H1 (cell line): ENCODE measurements around the gene RUBCN. TPM values are rescaled to one million over a fixed set of nuclear protein-coding genes. Genes with fewer than 3 reads are reported as not detected.
"Not testable (repeated sequence)": the region's sequence is repeated elsewhere in the genome, so short reads cannot be mapped to it uniquely, and the experiment has no call there.

Experiments used
- CTCF ChIA-PET: fragments of 300-600 bp; sonication (Branson Sonifier 250); formaldehyde crosslinking; loops from one replicate; lab custom pipeline; 2021; ENCODE audit not compliant: partially characterized antibody; lab: Charles Lee
- POLR2A ChIA-PET: fragments of 300-600 bp; sonication (Branson Sonifier 250); formaldehyde crosslinking; loops from one replicate; lab custom pipeline; 2021; ENCODE audit warnings: inconsistent platforms; ENCODE audit not compliant: partially characterized antibody; lab: Charles Lee
- DNase-seq, 2 experiments: peaks; one replicate each; pipeline versions ENCODE4 v3.0.0 to v3.0.0-alpha.2; 2010 to 2022; ENCODE audit warnings: low spot score in 2 of 2, low read depth in 1 of 2, mixed read lengths in 1 of 2
- FAIRE-seq: peaks from 2 replicates; lab custom pipeline; 2011; peaks lifted over from hg19 to GRCh38; lab: Jason Lieb, UNC
- H2AFZ ChIP-seq: 2 replicates; pipeline ENCODE4 v1.8.1; 2012; ENCODE audit warnings: low read length, inconsistent platforms
- H2AK5ac ChIP-seq: 2 replicates; pipeline ENCODE4 v1.6.1; 2013; ENCODE audit warnings: low read depth, low read length
- H2BK120ac ChIP-seq: replicated peaks from 2 replicates; pipeline ENCODE3; 2013; ENCODE audit warnings: low read depth, low read length, inconsistent platforms
- H2BK12ac ChIP-seq: 2 replicates; pipeline ENCODE4 v1.6.1; 2013; ENCODE audit warnings: low read depth, low read length
- H2BK15ac ChIP-seq: 2 replicates; pipeline ENCODE4 v1.6.1; 2013; ENCODE audit warnings: low read length
- H2BK20ac ChIP-seq: 2 replicates; pipeline ENCODE4 v1.6.1; 2013; ENCODE audit warnings: low read length
- H2BK5ac ChIP-seq: 2 replicates; pipeline ENCODE4 v1.6.1; 2013; ENCODE audit warnings: low read depth, low read length
- H3K14ac ChIP-seq: 2 replicates; pipeline ENCODE4 v1.6.1; 2013; ENCODE audit warnings: inconsistent platforms; ENCODE audit not compliant: insufficient read length
- H3K18ac ChIP-seq: 2 replicates; pipeline ENCODE4 v1.6.1; 2013; ENCODE audit warnings: low read length; ENCODE audit errors: extremely low read depth
- H3K23ac ChIP-seq: 2 replicates; pipeline ENCODE4 v1.6.1; 2013; ENCODE audit warnings: inconsistent platforms; ENCODE audit not compliant: insufficient read length
- H3K23me2 ChIP-seq: 2 replicates; pipeline ENCODE4 v1.6.1; 2013; ENCODE audit warnings: low read depth, low read length
- H3K27ac ChIP-seq: 2 replicates; pipeline ENCODE4 v1.6.1; 2011; ENCODE audit warnings: low read depth, low read length, inconsistent platforms
- H3K27me3 ChIP-seq, 4 experiments: replicated peaks in 1 of 4; 1 replicate in 1 of 4; 2 replicates in 3 of 4; pipeline versions ENCODE4 v1.6.1 to v1.8.1; 2011 to 2013; ENCODE audit warnings: low read length in 3 of 4, mild to moderate bottlenecking in 3 of 4, inconsistent platforms in 2 of 4, mixed read lengths in 2 of 4, moderate library complexity in 1 of 4; ENCODE audit not compliant: control insufficient read depth in 3 of 4, insufficient read depth in 3 of 4; ENCODE audit errors: extremely low read depth in 1 of 4
- H3K36me3 ChIP-seq, 4 experiments: 2 replicates each; pipeline versions ENCODE4 v1.6.1 to v1.8.1; 2011 to 2013; ENCODE audit warnings: mild to moderate bottlenecking in 4 of 4, low read length in 3 of 4, moderate library complexity in 2 of 4, control low read depth in 1 of 4, inconsistent platforms in 1 of 4; ENCODE audit not compliant: insufficient read depth in 4 of 4, control insufficient read depth in 2 of 4
- H3K4ac ChIP-seq: replicated peaks from 2 replicates; pipeline ENCODE3; 2013; ENCODE audit warnings: low read length, low read depth, mixed read lengths, inconsistent platforms; ENCODE audit not compliant: insufficient read length
- H3K4me1 ChIP-seq, 4 experiments: replicated peaks in 1 of 4; 1 replicate in 1 of 4; 2 replicates in 3 of 4; pipeline versions ENCODE4 v1.6.1 to v1.8.1; 2011 to 2013; ENCODE audit warnings: low read length in 3 of 4, inconsistent platforms in 2 of 4, mixed read lengths in 1 of 4; ENCODE audit not compliant: insufficient read depth in 4 of 4, control insufficient read depth in 3 of 4
- H3K4me2 ChIP-seq, 2 experiments: 2 replicates each; pipeline versions ENCODE4 v1.6.1 to v1.8.1; 2011 to 2013; ENCODE audit warnings: low read depth in 2 of 2, low read length in 2 of 2, control low read depth in 1 of 2, inconsistent platforms in 1 of 2, mild to moderate bottlenecking in 1 of 2; ENCODE audit not compliant: insufficient read depth in 1 of 2
- H3K4me3 ChIP-seq, 4 experiments: fragments of 200-600, 300-600 bp in 1 of 4; sonication (generic), shearing (Covaris generic), sonication (Bioruptor Twin) in 1 of 4; 2 replicates each; pipeline versions ENCODE4 v1.5.1 to v1.8.1; 2011 to 2016; ENCODE audit warnings: low read length in 4 of 4, low read depth in 3 of 4, control low read depth in 2 of 4, inconsistent platforms in 2 of 4, mild to moderate bottlenecking in 2 of 4, mixed read lengths in 1 of 4, moderate library complexity in 1 of 4; ENCODE audit not compliant: insufficient read depth in 2 of 4; ENCODE audit errors: extremely low read depth in 1 of 4
- H3K56ac ChIP-seq: replicated peaks from 2 replicates; pipeline ENCODE3; 2013; ENCODE audit warnings: low read depth, mild to moderate bottlenecking, mixed read lengths, low read length, inconsistent platforms; ENCODE audit not compliant: insufficient read length
- H3K79me1 ChIP-seq: 2 replicates; pipeline ENCODE4 v1.6.1; 2013; ENCODE audit warnings: low read depth, low read length, control low read depth
- H3K79me2 ChIP-seq, 2 experiments: 2 replicates each; pipeline versions ENCODE4 v1.6.1 to v1.8.1; 2012 to 2013; ENCODE audit warnings: low read length in 2 of 2, mild to moderate bottlenecking in 2 of 2, inconsistent platforms in 1 of 2; ENCODE audit not compliant: insufficient read depth in 2 of 2, control insufficient read depth in 1 of 2
- H3K9ac ChIP-seq, 4 experiments: replicated peaks in 1 of 4; 1 replicate in 1 of 4; 2 replicates in 3 of 4; pipeline versions ENCODE4 v1.6.1 to v1.8.1; 2011 to 2013; ENCODE audit warnings: low read depth in 3 of 4, low read length in 3 of 4, control low read depth in 2 of 4, mild to moderate bottlenecking in 2 of 4, moderate library complexity in 2 of 4, inconsistent platforms in 1 of 4; ENCODE audit errors: extremely low read depth in 1 of 4
- H3K9me3 ChIP-seq, 2 experiments: 2 replicates each; pipeline versions ENCODE4 v1.6.1 to v1.8.1; 2012 to 2013; ENCODE audit warnings: mild to moderate bottlenecking in 2 of 2, moderate library complexity in 2 of 2, control low read depth in 1 of 2, inconsistent platforms in 1 of 2, low read depth in 1 of 2, low read length in 1 of 2, mixed read lengths in 1 of 2; ENCODE audit not compliant: insufficient read depth in 2 of 2
- H4K20me1 ChIP-seq, 2 experiments: replicated peaks in 1 of 2; 2 replicates each; pipeline versions ENCODE3 to v1.8.1; 2011 to 2013; ENCODE audit warnings: inconsistent platforms in 2 of 2, low read length in 2 of 2, mild to moderate bottlenecking in 1 of 2; ENCODE audit not compliant: insufficient read depth in 2 of 2, control insufficient read depth in 1 of 2
- H4K5ac ChIP-seq: 2 replicates; pipeline ENCODE4 v1.6.1; 2013; ENCODE audit warnings: low read length, low read depth, mixed read lengths, inconsistent platforms; ENCODE audit not compliant: insufficient read length
- H4K8ac ChIP-seq: 2 replicates; pipeline ENCODE4 v1.8.0; 2013; ENCODE audit warnings: mild to moderate bottlenecking, moderate library complexity, low read length, inconsistent platforms; ENCODE audit not compliant: insufficient read depth; ENCODE audit errors: extremely low read depth
- H4K91ac ChIP-seq: replicated peaks from 2 replicates; pipeline ENCODE3; 2013; ENCODE audit warnings: low read length, mixed read lengths, inconsistent platforms; ENCODE audit not compliant: insufficient read length
- GTF2F1 ChIP-seq: IDR thresholded peaks from 2 replicates; pipeline ENCODE4 v1.6.1; 2012; ENCODE audit warnings: low read depth, low read length, improper control_type of control experiment, borderline replicate concordance
- SIRT6 ChIP-seq: IDR thresholded peaks from one replicate; pipeline ENCODE4 v1.7.1; 2012; ENCODE audit warnings: low read length, inconsistent platforms
- SRF ChIP-seq: IDR thresholded peaks from 2 replicates; pipeline ENCODE4 v1.6.1; 2011; ENCODE audit warnings: mild to moderate bottlenecking, low read depth, low read length, moderate library complexity
- WGBS, 2 experiments: shearing (Covaris generic) in 1 of 2; methylation state at CpG; one replicate each; pipeline versions ENCODE4 v1.1.6 to v1.1.7; 2013 to 2015; ENCODE audit warnings: low lambda C conversion rate in 2 of 2, mixed read lengths in 2 of 2, inconsistent platforms in 1 of 2, low coverage in 1 of 2, missing lambda C conversion rate in 1 of 2; ENCODE audit not compliant: insufficient replicate concordance in 2 of 2, insufficient coverage in 1 of 2, insufficient read length in 1 of 2; ENCODE audit errors: extremely low coverage in 1 of 2, missing lambda C conversion rate in 1 of 2; 5-methylcytosine and 5-hydroxymethylcytosine counted together
- polyA plus RNA-seq, 7 experiments: library from polyadenylated mRNA; depleted of rRNA in 3 of 7; stranded (reverse) in 5 of 7; unstranded in 2 of 7; fragments of >200 nt in 5 of 7; fragments of 200-250 nt in 2 of 7; gene quantifications; 1 replicate in 5 of 7; 2 replicates in 1 of 7; 4 replicates in 1 of 7; pipeline versions ENCODE4 v1.2.1 to v1.2.3, GENCODE V29; 2011 to 2013; ENCODE audit warnings: missing spikeins in 2 of 7, mixed read lengths in 2 of 7
- total RNA-seq: library from RNA; stranded (reverse); fragmentation: NEBNext Ultra II Directional; extraction: Animal tissue kit (Norgen Biotek cat#: 25700); gene quantifications from 2 replicates; pipeline ENCODE4 v1.2.1, GENCODE V29; 2021

RUBCN gene
- total and polyA plus RNA-seq, 2 of the 8 experiments (the other 6 are each of a cell fraction or from before 2014, with no cell fraction given): 9.3 to 21.9 TPM

DNA sequence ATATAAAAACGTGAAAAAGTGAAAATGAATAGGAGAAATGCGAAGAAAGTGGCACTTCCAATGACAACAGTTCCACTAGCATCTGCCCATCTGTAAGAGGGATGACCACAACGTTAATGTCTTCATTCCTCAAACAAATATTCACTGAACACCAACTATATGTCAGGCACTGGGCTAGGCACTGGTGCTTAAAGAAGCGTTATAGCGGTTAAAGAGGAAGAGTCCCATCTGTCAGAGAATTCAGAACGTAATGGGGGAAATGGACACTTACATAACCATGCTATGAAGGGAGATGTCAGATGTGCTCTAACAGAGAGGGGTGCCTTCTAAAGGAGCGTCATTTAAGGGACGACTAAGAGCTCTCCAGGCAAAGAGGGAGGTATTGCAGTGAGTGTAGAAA, 8.2 kb downstream of the RUBCN start (continued):
- TF ChIP-seq SRF (no peak), SIRT6 (no peak), GTF2F1 (no peak)

- H2AFZ ChIP-seq, H3K23ac ChIP-seq, H2BK120ac ChIP-seq, DNase-seq, H3K4ac ChIP-seq, H3K79me2 ChIP-seq, H4K8ac ChIP-seq, H3K9me3 ChIP-seq, H2AK5ac ChIP-seq, H3K79me1 ChIP-seq, H4K20me1 ChIP-seq, H3K27ac ChIP-seq, H2BK15ac ChIP-seq, POLR2A ChIA-PET, H3K18ac ChIP-seq, H2BK12ac ChIP-seq, H3K4me1 ChIP-seq, H3K14ac ChIP-seq, H3K56ac ChIP-seq, H3K23me2 ChIP-seq, H4K91ac ChIP-seq, H3K4me2 ChIP-seq, H3K27me3 ChIP-seq, H2BK5ac ChIP-seq, H4K5ac ChIP-seq, FAIRE-seq, H2BK20ac ChIP-seq, H3K36me3 ChIP-seq, H3K4me3 ChIP-seq: not testable (repeated sequence)
- CTCF ChIA-PET: interaction anchor here (0.6 to 1.9 kb wide), 3 partner anchors 12 to 461 kb away, joined by 3 to 6 read pairs (median 3); no protein-coding TSS in a partner anchor
- 93% methylated on average over 3 of the region's 3 CpGs; no CpG with 5 or more reads in 1 of the 2 experiments for WGBS, 2 experiments
- 0 out of 7 replicates have a peak overlapping the region, but pooled peaks of 1 of the 4 experiments have one; percentile 11 for H3K9ac ChIP-seq
These were observed 8.8 kb downstream of the RUBCN start for GRCh38 chr3:197727878-197728277.
